SK-N-SH (cell line): Measurements from ENCODE around the gene MAP7D3.

Source experiments
- ELF1 ChIP-seq: IDR thresholded peaks from 2 replicates; pipeline ENCODE4 v1.4.0; 2012
- EP300 ChIP-seq, 2 experiments: IDR thresholded peaks; 2 replicates each; pipeline versions ENCODE4 v1.4.0 to v1.6.1; 2012; ENCODE audit warnings: borderline replicate concordance in 1 of 2, low read depth in 1 of 2, low read length in 1 of 2
- EZH2phosphoT487 ChIP-seq: fragments of 200-600 bp; sonication (generic); IDR thresholded peaks from 2 replicates; pipeline ENCODE4 v1.6.1; 2017; ENCODE audit warnings: low read depth, mixed run types, mild to moderate bottlenecking, antibody characterized with exemption, moderate library complexity, borderline replicate concordance
- NRF1 ChIP-seq: IDR thresholded peaks from 2 replicates; pipeline ENCODE4 v1.6.1; 2012; ENCODE audit warnings: low read depth, mild to moderate bottlenecking, low read length
- POLR2AphosphoS5 ChIP-seq: IDR thresholded peaks from 2 replicates; pipeline ENCODE4 v1.6.1; 2012; ENCODE audit warnings: low read depth, low read length
- RFX5 ChIP-seq: IDR thresholded peaks from 2 replicates; pipeline ENCODE4 v1.6.1; 2012; ENCODE audit warnings: mild to moderate bottlenecking, improper control_type of control experiment, low read length
- SIN3A ChIP-seq: IDR thresholded peaks from 2 replicates; pipeline ENCODE4 v1.6.1; 2012; ENCODE audit warnings: low read depth, mild to moderate bottlenecking, low read length, moderate library complexity, borderline replicate concordance
- TAF1 ChIP-seq: IDR thresholded peaks from 2 replicates; pipeline ENCODE4 v1.6.1; 2012; ENCODE audit warnings: low read depth, mild to moderate bottlenecking, low read length, moderate library complexity, borderline replicate concordance
- YY1 ChIP-seq: IDR thresholded peaks from 2 replicates; pipeline ENCODE4 v1.4.0; 2012; ENCODE audit warnings: low read depth, mild to moderate bottlenecking
- TF ChIP-seq, protein P1 (sequence below): fragments of 200-600 bp; sonication (generic); IDR thresholded peaks from 2 replicates; pipeline ENCODE4 v1.6.1; 2017; ENCODE audit warnings: antibody characterized with exemption, mild to moderate bottlenecking, moderate library complexity
- TF ChIP-seq, protein P2 (sequence below): IDR thresholded peaks from 2 replicates; pipeline ENCODE4 v1.4.0; 2012; ENCODE audit warnings: low read depth, borderline replicate concordance
- TF ChIP-seq, protein P3 (sequence below): IDR thresholded peaks from 2 replicates; pipeline ENCODE4 v1.6.1; 2012; ENCODE audit warnings: mild to moderate bottlenecking, low read depth, low read length, moderate library complexity

DNA sequence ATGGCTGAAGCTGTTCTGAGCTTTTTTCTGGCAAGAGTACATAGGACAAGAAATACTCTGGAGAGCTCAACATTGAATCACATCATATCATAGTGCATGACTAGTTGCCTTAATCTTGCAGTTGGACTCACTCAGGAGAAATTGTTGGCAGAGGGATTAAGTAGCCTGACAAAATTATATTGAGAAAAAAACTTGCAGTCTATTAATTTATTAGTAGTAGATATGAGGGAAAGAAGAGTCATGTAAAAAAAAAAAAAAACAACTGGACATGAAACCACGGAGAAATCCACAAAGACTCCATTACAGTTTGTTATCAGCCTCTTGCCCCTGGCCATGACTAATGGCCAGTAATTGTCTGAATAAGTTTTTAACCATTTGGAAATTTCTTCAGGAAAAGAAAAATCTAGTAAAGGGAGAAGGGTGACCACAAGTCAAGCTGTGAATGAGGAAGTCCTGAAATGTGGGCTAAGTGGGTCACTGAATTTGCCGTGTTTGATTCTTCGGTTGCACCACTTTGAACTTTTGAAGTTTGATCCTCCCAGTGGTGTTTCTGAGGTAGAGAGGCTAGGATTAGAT is 58.3 kb downstream of the MAP7D3 start:
- TF ChIP-seq, protein P1, sequence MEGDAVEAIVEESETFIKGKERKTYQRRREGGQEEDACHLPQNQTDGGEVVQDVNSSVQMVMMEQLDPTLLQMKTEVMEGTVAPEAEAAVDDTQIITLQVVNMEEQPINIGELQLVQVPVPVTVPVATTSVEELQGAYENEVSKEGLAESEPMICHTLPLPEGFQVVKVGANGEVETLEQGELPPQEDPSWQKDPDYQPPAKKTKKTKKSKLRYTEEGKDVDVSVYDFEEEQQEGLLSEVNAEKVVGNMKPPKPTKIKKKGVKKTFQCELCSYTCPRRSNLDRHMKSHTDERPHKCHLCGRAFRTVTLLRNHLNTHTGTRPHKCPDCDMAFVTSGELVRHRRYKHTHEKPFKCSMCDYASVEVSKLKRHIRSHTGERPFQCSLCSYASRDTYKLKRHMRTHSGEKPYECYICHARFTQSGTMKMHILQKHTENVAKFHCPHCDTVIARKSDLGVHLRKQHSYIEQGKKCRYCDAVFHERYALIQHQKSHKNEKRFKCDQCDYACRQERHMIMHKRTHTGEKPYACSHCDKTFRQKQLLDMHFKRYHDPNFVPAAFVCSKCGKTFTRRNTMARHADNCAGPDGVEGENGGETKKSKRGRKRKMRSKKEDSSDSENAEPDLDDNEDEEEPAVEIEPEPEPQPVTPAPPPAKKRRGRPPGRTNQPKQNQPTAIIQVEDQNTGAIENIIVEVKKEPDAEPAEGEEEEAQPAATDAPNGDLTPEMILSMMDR = no peak
- TF ChIP-seq YY1 (no peak), TAF1 (no peak), SIN3A (no peak), EP300 (IDR thresholded peaks at IDR 0.05; ENCODE audit: borderline replicate concordance in 1 of 2, low read depth in 1 of 2, low read length in 1 of 2) (no peak), POLR2AphosphoS5 (no peak), RFX5 (no peak), ELF1 (no peak), EZH2phosphoT487 (no peak), NRF1 (no peak)
- TF ChIP-seq, protein P2, sequence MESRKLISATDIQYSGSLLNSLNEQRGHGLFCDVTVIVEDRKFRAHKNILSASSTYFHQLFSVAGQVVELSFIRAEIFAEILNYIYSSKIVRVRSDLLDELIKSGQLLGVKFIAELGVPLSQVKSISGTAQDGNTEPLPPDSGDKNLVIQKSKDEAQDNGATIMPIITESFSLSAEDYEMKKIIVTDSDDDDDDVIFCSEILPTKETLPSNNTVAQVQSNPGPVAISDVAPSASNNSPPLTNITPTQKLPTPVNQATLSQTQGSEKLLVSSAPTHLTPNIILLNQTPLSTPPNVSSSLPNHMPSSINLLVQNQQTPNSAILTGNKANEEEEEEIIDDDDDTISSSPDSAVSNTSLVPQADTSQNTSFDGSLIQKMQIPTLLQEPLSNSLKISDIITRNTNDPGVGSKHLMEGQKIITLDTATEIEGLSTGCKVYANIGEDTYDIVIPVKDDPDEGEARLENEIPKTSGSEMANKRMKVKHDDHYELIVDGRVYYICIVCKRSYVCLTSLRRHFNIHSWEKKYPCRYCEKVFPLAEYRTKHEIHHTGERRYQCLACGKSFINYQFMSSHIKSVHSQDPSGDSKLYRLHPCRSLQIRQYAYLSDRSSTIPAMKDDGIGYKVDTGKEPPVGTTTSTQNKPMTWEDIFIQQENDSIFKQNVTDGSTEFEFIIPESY = no peak
- TF ChIP-seq, protein P3, sequence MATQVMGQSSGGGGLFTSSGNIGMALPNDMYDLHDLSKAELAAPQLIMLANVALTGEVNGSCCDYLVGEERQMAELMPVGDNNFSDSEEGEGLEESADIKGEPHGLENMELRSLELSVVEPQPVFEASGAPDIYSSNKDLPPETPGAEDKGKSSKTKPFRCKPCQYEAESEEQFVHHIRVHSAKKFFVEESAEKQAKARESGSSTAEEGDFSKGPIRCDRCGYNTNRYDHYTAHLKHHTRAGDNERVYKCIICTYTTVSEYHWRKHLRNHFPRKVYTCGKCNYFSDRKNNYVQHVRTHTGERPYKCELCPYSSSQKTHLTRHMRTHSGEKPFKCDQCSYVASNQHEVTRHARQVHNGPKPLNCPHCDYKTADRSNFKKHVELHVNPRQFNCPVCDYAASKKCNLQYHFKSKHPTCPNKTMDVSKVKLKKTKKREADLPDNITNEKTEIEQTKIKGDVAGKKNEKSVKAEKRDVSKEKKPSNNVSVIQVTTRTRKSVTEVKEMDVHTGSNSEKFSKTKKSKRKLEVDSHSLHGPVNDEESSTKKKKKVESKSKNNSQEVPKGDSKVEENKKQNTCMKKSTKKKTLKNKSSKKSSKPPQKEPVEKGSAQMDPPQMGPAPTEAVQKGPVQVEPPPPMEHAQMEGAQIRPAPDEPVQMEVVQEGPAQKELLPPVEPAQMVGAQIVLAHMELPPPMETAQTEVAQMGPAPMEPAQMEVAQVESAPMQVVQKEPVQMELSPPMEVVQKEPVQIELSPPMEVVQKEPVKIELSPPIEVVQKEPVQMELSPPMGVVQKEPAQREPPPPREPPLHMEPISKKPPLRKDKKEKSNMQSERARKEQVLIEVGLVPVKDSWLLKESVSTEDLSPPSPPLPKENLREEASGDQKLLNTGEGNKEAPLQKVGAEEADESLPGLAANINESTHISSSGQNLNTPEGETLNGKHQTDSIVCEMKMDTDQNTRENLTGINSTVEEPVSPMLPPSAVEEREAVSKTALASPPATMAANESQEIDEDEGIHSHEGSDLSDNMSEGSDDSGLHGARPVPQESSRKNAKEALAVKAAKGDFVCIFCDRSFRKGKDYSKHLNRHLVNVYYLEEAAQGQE = no peak
